SKM-1 (cell line): ENCODE data around the gene SUV39H1.
"Not testable (repeated sequence)": the region's sequence is repeated elsewhere in the genome, so short reads cannot be mapped to it uniquely, and the experiment has no call there.

Source experiments
- DNase-seq: peaks from one replicate; lab custom pipeline; 2025; ENCODE audit not compliant: unreplicated experiment; lab: John Stamatoyannopoulos, UW

Gene SUV39H1

DNA sequence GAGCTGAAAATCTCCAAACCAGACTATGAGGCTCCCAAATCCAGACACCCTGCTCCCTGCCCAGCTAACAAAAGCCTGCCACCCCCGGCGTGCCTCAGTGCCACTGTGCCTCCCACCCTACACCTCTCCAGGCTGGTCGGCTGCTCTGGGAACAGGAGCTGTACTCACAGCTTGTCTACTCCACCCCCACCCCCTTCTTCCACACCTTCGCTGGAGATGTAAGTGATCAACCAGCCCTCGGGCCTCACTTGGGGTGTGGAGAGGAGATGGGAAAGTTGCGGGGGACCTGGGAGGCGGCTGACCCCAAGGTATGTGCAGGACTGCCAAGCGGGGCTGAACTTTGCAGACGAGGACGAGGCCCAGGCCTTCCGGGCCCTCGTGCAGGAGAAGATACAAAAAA is 11.1 kb upstream of the SUV39H1 start:
- DNase-seq: no peak

DNA sequence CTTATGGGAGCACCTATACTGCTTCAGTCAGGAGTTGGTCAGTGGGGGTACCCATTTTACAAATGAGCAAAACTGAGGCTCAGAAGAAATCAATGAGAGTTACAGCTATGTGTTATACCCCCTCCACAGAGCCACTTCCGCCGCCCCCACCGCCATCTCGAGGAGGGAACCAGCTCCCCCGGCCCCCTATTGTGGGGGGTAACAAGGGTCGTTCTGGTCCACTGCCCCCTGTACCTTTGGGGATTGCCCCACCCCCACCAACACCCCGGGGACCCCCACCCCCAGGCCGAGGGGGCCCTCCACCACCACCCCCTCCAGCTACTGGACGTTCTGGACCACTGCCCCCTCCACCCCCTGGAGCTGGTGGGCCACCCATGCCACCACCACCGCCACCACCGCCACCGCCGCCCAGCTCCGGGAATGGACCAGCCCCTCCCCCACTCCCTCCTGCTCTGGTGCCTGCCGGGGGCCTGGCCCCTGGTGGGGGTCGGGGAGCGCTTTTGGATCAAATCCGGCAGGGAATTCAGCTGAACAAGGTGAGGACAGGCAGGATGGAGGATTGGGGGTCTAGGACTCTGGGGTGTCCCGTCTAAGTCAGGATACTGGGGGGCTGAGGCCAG is 7.9 kb upstream of the SUV39H1 start:
- DNase-seq: no peak

DNA sequence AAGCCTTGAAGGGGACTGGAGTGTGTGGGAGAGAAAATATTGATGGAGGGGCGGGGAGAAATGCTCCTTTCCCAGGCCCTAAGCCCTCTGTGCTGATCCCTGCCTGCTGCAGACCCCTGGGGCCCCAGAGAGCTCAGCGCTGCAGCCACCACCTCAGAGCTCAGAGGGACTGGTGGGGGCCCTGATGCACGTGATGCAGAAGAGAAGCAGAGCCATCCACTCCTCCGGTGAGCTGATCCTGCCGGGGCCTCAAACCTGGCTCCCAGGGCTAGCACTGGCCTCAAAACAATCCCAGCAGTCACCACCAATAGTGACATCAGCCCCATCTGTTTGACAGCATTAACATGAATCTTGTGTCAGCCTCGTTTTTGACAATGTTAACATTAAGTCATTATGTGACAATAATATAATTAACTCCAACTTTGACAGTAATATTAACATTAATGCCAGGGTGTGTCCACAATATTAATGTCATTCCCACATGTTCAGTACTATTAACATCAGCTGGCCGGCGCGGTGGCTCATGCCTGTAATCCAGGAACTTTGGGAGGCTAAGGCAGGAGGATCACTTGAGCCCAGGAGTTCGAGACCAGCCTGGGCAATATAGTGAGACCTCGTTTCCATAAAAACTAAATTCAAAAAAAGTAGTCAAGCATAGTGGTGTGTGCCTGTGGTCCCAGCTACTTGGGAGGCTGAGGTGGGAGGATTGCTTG is 7.2 kb upstream of the SUV39H1 start:
- DNase-seq: no peak

DNA sequence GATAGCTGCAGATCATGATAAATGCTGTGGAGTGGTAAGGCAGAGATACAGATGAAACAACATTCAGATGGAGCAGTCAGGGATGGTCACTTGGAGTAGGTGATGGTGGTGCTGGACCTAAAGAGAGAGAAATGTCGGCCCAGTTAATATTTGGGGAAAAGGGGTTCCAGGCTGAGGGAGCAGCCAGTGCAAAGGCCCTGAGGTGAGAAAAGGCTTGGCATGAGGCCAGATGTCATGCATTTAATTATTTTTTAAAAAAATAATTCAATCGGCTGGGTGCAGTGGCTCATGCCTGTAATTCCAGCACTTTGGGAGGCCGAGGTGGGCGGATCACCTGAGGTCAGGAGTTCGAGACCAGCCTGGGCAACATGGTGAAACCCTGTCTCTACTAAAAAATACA is 4.8 kb upstream of the SUV39H1 start:
- DNase-seq: not testable (repeated sequence)

DNA sequence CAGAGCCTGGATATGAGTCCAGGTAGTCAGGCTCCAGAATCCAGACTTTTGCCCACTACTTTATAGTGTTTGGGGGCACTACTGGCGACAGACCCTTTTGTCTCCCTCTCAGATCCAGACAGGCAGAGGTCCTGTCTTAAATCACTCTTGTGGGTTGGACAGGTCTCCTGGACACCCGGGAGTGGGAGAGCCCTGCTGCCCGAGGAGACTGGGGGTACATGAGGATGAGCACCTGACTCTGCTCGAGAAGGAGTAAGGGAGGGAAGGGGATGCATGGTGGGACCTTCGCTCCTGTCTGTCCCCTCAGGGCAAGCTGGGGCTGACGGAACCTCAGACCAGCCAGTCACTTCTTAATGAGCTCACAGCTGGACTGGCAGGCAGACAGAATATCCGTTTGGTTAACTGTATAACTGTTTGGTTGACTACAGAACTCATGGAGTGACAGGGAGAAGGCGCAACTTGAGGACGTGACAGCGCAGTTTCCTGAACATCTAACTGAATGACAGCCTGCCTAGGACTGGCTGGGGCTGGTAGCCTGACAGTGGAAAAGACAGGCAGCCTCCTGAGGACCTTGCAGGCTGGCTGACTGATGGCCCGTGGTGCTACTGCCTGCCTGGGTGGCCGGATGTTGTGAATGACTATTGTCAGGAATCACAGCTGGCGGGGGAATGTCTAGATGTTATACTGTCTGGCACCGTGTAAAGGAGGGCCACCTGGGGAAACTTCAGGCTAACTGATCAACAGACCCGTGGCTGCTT is 1.6 kb upstream of the SUV39H1 start:
- no peak for DNase-seq

DNA sequence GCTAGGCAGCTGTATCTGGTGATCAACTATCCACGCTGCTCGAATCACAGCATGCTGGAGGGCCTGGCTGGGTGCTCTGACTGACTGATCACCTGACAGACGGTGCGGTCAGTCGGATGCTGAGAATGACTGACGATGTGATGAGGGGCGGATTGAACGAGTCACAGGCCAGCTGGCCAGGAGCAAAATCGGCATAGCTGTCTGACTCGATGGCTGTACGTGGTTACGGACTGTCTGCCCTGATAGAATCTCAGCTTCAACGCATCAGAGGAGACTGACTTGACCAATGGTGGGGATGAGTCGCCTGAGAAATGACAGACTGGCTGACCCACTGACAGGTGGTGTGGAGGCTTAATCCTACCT is 1.0 kb upstream of the SUV39H1 start:
- no peak for DNase-seq

DNA sequence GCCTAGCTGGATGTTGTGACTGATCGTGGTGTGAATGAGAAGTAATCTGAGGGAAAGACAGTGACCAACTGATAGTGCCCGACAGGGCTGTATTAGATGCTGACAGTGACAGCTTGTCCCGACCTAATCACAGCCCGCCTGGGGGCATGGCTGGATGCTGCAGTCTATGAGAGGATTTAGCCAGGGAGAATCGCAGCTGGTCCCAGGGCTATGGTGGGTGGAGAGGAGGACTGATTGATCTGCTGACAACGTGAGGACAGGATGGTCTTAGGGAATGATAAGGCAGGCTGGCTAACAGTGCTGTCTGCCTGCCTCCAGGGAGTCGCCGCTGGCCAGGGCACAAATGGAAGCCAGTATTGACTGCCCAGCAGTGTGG is 621 bp upstream of the SUV39H1 start:
- DNase-seq: no peak

DNA sequence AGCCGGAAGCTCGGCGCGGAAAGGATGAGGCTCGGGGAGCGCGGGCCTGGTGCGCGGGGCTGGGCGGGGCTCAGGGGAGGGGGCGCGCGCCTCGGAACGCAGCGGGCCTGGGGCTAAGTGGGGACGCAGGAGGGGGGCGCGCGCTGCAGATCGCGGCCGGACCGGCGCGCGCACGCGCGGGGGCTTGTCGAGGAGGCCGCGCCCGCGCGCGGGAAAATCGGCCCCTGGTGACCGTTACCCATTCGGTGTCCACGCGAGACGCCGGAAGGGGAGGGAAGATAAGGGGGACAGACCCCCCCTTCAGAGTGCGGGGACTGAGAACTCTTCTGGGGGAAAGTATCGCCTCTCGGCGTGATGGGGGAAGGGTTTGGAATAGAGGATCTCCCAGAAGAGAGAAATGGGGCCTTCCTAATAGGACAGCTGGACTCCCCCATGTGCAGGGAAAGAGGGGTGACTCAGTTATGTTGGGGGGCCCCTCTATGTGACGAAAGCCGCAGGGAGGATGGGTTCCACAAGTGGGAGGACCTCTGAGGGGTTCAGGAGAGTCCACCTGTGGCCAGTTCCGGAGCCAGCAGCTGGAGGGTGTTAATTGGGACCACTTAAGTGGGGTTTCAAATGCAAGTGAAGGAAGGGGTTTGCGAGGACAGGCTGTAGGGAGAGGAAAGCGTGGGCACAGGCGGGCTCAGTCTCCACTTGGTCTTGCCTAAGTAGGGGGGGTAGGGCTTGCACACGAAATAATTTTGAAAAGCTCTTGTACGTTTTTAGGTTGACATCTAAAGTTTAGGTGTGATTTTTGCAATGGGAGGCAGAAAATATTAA is 584 bp downstream of the SUV39H1 start:
- DNase-seq: no peak

DNA sequence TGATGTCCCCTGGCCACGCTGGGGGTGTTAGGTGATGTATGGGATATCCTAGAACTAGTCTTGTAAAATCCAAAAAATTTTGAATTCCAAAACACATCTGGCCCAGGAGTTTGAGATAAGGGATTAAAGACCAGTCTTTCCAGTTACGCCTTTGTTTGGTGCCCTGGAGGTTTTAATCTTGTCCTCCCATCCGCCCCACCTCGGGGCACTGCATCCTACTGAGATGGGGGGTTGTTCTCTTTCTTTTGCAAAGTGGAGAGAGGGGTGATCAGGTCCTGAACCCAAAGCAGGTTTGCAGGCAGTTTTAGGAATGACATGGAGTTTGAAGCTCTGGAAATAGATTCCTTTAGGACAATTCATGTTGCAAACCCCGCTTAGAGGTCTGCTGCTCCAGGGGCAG is 1.8 kb downstream of the SUV39H1 start:
- no peak for DNase-seq

DNA sequence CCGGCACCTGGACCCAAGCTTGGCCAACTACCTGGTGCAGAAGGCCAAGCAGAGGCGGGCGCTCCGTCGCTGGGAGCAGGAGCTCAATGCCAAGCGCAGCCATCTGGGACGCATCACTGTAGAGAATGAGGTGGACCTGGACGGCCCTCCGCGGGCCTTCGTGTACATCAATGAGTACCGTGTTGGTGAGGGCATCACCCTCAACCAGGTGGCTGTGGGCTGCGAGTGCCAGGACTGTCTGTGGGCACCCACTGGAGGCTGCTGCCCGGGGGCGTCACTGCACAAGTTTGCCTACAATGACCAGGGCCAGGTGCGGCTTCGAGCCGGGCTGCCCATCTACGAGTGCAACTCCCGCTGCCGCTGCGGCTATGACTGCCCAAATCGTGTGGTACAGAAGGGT is 3.7 kb downstream of the SUV39H1 start:
- DNase-seq: no peak

DNA sequence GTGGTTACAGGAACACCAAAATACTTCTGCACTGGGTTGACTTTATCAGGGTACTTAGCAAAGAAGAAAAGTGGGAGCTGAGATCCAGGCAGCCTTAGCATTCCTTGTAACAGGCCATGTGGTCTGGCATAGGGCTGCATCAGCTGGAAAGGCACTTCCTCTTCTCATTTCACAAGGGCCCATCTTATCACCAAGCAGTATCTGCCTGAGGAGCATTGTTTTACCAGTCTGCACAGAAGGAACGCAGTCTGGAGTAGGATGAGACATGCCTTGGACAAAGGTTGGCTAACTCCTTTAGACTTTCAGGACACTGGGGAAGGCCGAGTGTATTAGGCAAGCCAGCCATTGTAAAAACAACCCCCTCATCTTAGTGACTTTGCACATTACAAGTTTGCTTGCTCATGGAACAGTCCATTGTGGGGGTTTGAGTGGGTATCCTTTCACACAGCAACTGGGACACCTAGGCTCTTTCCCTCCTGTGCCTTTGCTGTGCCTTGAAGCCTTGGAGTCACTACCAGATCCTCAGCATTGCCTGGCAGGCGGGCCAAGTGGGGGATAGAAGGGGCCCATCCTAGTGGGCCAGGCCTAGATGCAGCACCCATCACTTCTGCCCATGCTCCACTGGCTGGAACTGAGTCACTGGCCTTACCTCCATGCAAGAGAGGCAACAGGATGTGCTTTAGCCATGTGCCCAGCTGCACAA is 4.6 kb downstream of the SUV39H1 start:
- DNase-seq: no peak

DNA sequence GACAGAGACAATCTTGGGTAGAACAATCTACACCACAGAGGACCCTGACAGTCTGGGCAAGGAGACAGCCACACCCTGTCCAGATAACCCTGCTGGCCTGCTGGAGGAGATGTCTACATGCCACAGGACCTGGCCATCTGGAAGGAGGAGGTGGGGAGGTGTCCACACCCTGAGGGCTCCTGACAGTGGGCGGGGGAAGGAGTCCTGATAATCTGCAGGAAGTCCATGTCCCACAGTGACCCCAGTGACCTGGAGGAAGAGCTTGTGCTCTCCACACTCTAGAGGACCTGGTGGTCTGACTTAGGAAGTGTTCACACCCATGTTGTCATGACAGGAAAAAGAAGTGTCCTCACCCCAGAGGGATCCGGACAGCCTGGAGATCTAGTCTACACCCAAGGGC is 5.5 kb downstream of the SUV39H1 start:
- no peak for DNase-seq

DNA sequence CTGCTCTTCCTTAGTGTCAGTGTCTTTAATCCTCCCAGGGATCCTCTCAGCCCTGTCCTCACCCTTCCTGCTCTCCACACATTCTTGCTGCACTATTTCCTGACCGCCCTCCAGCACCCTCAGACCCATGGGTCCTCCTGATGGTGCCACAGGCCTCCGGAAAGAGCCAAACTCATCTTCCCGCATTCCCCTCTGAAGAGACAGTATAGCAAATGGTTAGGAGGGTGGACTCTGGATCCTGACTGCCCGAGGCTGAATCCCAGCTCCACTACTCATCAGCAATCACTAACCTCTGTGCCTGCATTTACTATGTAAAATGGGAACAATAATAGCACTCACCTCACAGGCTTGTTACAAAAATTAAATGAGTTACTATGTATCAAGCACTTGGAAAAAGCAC is 6.2 kb downstream of the SUV39H1 start:
- no peak for DNase-seq

DNA sequence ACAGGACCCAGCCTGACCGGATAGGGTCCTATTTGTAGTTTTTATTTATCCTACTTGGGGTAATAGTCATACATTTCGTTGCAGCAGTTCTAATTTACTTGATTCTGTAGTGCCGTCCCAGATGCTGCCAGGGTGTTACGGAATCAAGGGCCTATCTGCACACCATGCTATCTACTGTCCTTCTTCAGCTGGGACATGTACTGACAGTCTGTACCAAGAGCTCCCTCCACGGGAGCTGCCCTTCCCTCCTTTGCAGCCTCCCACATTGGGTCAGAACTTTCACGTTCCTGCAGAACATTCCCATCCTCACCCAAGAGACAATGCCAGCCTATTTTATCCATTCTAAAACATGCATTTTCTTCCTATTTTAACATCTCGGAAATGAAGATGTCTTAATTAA is 6.7 kb downstream of the SUV39H1 start:
- DNase-seq: no peak

DNA sequence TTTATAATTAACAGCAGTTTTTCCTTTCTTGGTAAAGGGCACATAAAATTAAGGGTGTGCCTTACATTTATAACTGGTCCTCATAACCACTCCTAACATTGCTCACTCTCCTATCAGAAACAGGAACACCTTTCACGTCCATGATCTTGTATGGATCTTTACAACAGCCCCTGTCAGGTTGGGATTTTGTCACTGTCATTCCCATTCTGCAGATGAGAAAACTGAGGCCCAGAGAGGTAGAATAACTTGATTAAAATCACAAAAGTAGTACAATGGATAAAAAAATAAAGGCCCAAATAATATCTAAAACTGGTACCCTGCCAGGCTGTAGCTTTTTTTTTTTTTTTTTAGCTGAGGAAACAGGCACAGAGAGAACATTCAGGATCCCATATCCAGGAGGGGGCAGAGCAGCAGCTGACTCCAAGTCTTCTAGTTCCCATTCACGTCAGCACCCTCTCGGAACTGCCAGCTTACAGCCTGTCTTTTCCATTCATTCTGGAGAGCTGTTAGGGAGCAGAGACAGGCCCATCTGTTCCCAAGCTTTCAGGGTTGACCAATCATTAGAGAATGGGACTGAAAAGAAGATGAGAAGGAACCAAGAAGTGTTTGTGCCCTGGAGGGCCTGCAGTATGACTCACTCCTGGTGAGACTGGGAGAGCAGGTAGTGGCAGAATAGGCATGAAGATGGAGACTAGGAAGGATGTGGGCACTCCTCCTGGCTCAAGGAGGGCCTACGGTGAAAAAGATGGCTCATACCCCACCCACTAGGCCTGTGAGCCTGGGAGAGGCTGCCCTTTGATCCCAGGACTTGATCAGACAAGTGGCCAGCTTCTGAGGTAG is 7.3 kb downstream of the SUV39H1 start:
- no peak for DNase-seq

DNA sequence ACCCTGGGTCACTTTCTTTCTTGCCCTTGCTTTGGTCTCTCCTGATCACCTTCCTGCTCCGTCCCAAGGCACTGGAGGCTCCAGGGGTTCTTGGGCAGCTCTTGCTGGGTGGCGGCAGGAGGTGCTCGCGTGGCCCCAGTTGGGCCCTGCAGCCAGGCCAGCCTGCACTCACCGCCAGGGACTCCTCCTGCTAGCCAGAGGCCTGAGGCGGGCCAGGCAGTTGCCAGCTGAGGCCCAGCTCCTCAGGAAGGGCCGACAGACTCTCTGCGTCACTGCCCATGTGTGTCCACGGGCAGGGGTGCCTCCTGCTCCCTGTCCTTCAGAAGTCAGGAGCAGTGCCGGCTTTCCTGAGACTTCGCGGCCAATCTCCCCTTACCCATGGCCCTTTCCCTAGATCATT is 9.3 kb downstream of the SUV39H1 start:
- DNase-seq: no peak

DNA sequence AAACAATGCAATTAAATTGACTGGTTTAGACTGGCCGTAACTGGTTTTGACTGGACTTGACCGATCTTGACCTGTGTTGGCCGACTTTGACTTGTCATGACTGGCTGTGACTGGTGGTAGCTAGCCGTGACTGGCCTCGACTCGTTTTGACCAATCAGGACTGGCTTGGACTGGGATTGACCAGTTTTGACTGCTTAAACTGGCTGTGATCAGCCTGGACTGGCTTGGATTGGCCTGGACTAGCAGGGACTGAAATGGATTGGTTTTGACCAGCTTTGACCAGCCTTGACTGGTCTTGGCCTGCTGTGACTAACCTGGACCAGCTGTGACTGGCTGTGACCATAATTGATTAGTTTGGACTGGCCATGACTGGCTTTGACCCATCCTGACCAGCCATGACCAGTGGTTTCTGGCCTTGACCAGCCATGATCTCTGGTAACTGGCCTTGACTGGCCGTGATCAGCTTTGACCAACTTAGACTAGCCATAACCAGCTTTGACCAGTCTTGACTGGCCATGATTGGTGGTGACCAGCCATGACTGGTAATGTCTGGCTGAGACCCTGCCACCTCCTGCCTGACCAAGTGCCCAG is 13.1 kb downstream of the SUV39H1 start:
- no peak for DNase-seq

DNA sequence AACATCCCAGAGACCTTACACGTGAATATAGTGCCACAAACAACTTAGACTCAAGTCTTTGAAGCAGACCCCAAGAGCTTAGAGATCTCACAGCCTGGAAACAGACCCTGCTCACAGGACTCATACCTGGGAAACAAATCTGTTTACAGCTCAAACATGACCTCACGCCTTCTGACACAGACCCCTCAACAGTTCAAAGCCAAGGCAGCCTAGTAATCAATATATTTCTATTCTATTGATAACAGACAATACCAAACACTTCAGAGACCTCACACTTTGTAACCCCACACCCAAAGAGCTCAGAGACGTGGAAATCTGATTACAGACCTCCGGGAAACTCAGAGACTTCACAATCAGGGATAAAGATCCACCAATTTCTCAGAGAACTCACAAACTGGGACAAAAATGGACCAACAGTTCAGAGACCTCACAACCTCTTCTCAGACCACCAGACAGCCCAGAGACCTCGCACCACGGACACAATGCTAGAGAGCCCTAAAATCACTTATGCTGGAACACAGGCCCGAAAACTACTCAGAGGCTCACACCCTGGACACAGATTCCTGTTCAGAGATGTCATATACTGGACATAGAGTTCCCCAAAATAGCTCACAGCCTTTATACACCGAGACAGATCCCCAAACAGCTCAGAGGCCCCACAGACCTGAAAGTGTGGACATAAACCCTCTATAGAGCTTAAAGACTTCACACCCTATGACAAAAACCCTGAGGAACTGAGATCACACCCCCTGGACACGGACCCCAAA is 14.8 kb downstream of the SUV39H1 start:
- DNase-seq: no peak

DNA sequence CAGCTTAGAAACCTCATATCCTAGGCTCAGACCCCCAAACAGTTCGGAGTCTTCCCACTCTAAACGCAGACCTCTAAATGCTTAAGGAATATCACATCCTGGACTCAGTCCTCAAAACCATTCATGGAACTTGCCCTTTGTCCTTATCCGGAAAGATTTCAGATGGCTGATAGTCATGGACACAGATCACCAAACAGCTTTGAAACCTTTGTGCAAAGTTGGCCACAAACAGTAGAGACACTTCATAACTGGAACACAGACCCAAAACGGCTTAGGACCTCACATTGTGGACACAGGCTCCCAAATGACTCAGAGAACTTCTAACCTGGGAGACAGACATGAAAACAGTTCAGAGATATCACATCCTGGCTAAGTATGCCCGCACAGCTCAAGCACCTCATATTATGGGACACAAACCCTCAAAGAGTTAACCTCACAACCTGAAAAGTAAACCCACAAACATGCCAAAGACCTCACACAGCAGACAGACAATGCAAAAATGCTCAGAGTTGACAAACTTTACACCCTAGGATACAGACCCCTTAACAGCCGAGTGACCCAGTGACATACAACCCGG is 15.5 kb downstream of the SUV39H1 start:
- DNase-seq: no peak
